Smooth muscle cell (in vitro differentiated cells): ENCODE data around the gene GPATCH1. TPM values are rescaled to one million over a fixed set of nuclear protein-coding genes. Genes with fewer than 3 reads are reported as not detected.
"Not testable (repeated sequence)": the region's sequence is repeated elsewhere in the genome, so short reads cannot be mapped to it uniquely, and the experiment has no call there.

Source experiments
- DNase-seq: peaks from one replicate; lab custom pipeline; 2025; ENCODE audit not compliant: unreplicated experiment; lab: John Stamatoyannopoulos, UW
- H2AFZ ChIP-seq: fragments of 200-600 bp; sonication (generic); 2 replicates; pipeline ENCODE4 v1.6.0; 2016; ENCODE audit warnings: antibody characterized with exemption, low read depth, mild to moderate bottlenecking
- H3F3A ChIP-seq: fragments of 200-600 bp; sonication (generic); 2 replicates; pipeline ENCODE4 v1.6.0; 2017; ENCODE audit warnings: antibody characterized with exemption, low read depth
- H3K27ac ChIP-seq: fragments of 200-600 bp; sonication (generic); 2 replicates; pipeline ENCODE4 v1.5.1; 2016; ENCODE audit warnings: low read depth, mild to moderate bottlenecking
- H3K27me3 ChIP-seq: fragments of 200-600 bp; sonication (generic); 2 replicates; pipeline ENCODE4 v1.6.1; 2016; ENCODE audit warnings: low read depth, mild to moderate bottlenecking
- H3K36me3 ChIP-seq: fragments of 200-600 bp; sonication (generic); 2 replicates; pipeline ENCODE4 v1.5.1; 2016; ENCODE audit warnings: low read depth
- H3K4me1 ChIP-seq: fragments of 200-600 bp; sonication (generic); 2 replicates; pipeline ENCODE4 v1.5.1; 2016; ENCODE audit warnings: low read depth
- H3K4me2 ChIP-seq: fragments of 200-600 bp; sonication (generic); 2 replicates; pipeline ENCODE4 v1.6.0; 2016; ENCODE audit warnings: mild to moderate bottlenecking
- H3K4me3 ChIP-seq: fragments of 200-600 bp; sonication (generic); 2 replicates; pipeline ENCODE4 v1.5.1; 2016; ENCODE audit warnings: mild to moderate bottlenecking
- H3K79me2 ChIP-seq: fragments of 200-600 bp; sonication (generic); 2 replicates; pipeline ENCODE4 v1.6.0; 2016; ENCODE audit warnings: low read depth, mild to moderate bottlenecking
- H3K9ac ChIP-seq: fragments of 200-600 bp; sonication (generic); 2 replicates; pipeline ENCODE4 v1.6.0; 2016; ENCODE audit warnings: low read depth
- H3K9me3 ChIP-seq: fragments of 200-600 bp; sonication (generic); replicated peaks from 2 replicates; pipeline ENCODE4 v1.5.1; 2016; ENCODE audit warnings: low read depth
- H4K20me1 ChIP-seq: fragments of 200-600 bp; sonication (generic); 2 replicates; pipeline ENCODE4 v1.6.0; 2016; ENCODE audit warnings: low read depth
- CTCF ChIP-seq: fragments of 200-600 bp; sonication (generic); IDR thresholded peaks from 2 replicates; pipeline ENCODE4 v1.5.1; 2017; ENCODE audit warnings: borderline replicate concordance, mild to moderate bottlenecking, antibody characterized with exemption; ENCODE audit not compliant: insufficient read depth, poor library complexity, severe bottlenecking
- whole genome bisulfite sequencing: methylation state at CpG from one replicate; pipeline ENCODE4 v1.1.7; 2016; ENCODE audit warnings: low lambda C conversion rate; 5-methylcytosine and 5-hydroxymethylcytosine counted together
- polyA plus RNA-seq: library from polyadenylated mRNA; unstranded; fragments of >200 nt; fragmentation: Nextera tagmentation; extraction: Ambion mirVana; gene quantifications from 2 replicates; pipeline ENCODE4 v1.2.1, GENCODE V29; 2016
- total RNA-seq: library from RNA; depleted of rRNA; stranded (reverse); fragments of >200 nt; gene quantifications from 2 replicates; pipeline ENCODE4 v1.2.3, GENCODE V29; 2014

Gene GPATCH1
- total and polyA plus RNA-seq, 2 experiments from 2014 or later: 2.8 to 4.3 TPM

GRCh38 chr19:33037168-33038025 is 43.6 kb upstream of the GPATCH1 start:
- not testable (repeated sequence) for DNase-seq, H2AFZ ChIP-seq, H3K4me2 ChIP-seq, H3K79me2 ChIP-seq, H4K20me1 ChIP-seq, H3K4me3 ChIP-seq, H3K9ac ChIP-seq, H3K9me3 ChIP-seq, H3F3A ChIP-seq, H3K4me1 ChIP-seq, H3K36me3 ChIP-seq, H3K27me3 ChIP-seq, H3K27ac ChIP-seq
- 58% methylated on average over 18 of the region's 18 CpGs for WGBS

- Histone ChIP-seq H3K4me2 (no peak overlapping the region), H3K27me3 (no peaks in the 10 kb centered on the region), H3K27ac (no peak overlapping the region), H3F3A (no peaks in the 10 kb centered on the region), H3K4me1 (no peaks in the 10 kb centered on the region), H3K9me3 (no peaks in the 10 kb centered on the region), H3K4me3 (no peak overlapping the region), H3K9ac (no peak overlapping the region), H2AFZ (no peak overlapping the region), H3K79me2 (no peaks in the 10 kb centered on the region), H4K20me1 (no peaks in the 10 kb centered on the region), H3K36me3 (no peaks in the 10 kb centered on the region)
- 92% methylated on average over 10 of the region's 10 CpGs for WGBS
- DNase-seq: no peak
- TF ChIP-seq CTCF: no peak
These were observed 41.8 kb upstream of the GPATCH1 start for GRCh38 chr19:33039108-33039599.

- Histone ChIP-seq H4K20me1 (no peaks in the 10 kb centered on the region), H3K4me2 (no peak overlapping the region), H3K36me3 (no peaks in the 10 kb centered on the region), H3K4me3 (no peak overlapping the region), H3K27ac (no peak overlapping the region), H2AFZ (no peak overlapping the region), H3K27me3 (no peaks in the 10 kb centered on the region), H3K79me2 (no peaks in the 10 kb centered on the region), H3K9ac (no peak overlapping the region), H3K9me3 (no peaks in the 10 kb centered on the region), H3K4me1 (no peaks in the 10 kb centered on the region), H3F3A (no peaks in the 10 kb centered on the region)
- no peak for DNase-seq
- WGBS: 97% methylated on average over 1 of the region's 1 CpG
- TF ChIP-seq CTCF: no peak
These were observed 41.2 kb upstream of the GPATCH1 start for GRCh38 chr19:33039815-33040214.

- no peaks in the 10 kb centered on the region for H3K9me3 ChIP-seq
- H3K27me3 ChIP-seq: no peaks in the 10 kb centered on the region
- H3K4me1 ChIP-seq: no peaks in the 10 kb centered on the region
- H4K20me1 ChIP-seq: no peaks in the 10 kb centered on the region
- TF ChIP-seq CTCF: no peak
- no peak overlapping the region for H2AFZ ChIP-seq
- H3K9ac ChIP-seq: no peak overlapping the region
- 77% methylated on average over 9 of the region's 9 CpGs for WGBS
- H3K4me2 ChIP-seq: no peak overlapping the region
- no peaks in the 10 kb centered on the region for H3K36me3 ChIP-seq
- H3F3A ChIP-seq: no peaks in the 10 kb centered on the region
- no peak for DNase-seq
- no peak overlapping the region for H3K27ac ChIP-seq
- no peaks in the 10 kb centered on the region for H3K79me2 ChIP-seq
- no peak overlapping the region for H3K4me3 ChIP-seq
These were observed 39.8 kb upstream of the GPATCH1 start for GRCh38 chr19:33040994-33041827.

- not testable (repeated sequence) for H4K20me1 ChIP-seq, H3K36me3 ChIP-seq, H3K4me1 ChIP-seq, H3K4me3 ChIP-seq, H3K27ac ChIP-seq, DNase-seq, H3F3A ChIP-seq, H3K27me3 ChIP-seq, H3K4me2 ChIP-seq, H3K9me3 ChIP-seq, H3K9ac ChIP-seq, H3K79me2 ChIP-seq, H2AFZ ChIP-seq
- 92% methylated on average over 3 of the region's 3 CpGs for WGBS
These were observed 39.2 kb upstream of the GPATCH1 start for GRCh38 chr19:33041828-33042160.
